B cell (primary cell): ENCODE results near the gene ZNF564. TPM values are rescaled to one million over a fixed set of nuclear protein-coding genes. Genes with fewer than 3 reads are reported as not detected.

ENCODE experiments used
- ATAC-seq: fragments of 200-7000 bp; cut with Tn5 transposase; one replicate; pipeline ENCODE4 v1.10.0; 2021; ENCODE audit warnings: low read depth, mild to moderate bottlenecking, moderate number of reproducible peaks, moderate library complexity
- CTCF ChIA-PET: fragments of 350-600 bp; sonication (Branson Sonifier 250); formaldehyde crosslinking; loops from one replicate; lab custom pipeline; 2021; ENCODE audit warnings: antibody characterized with exemption, inconsistent platforms; lab: Charles Lee
- POLR2A ChIA-PET: fragments of 350-600 bp; sonication (Branson Sonifier 250); formaldehyde crosslinking; loops from one replicate; lab custom pipeline; 2021; ENCODE audit warnings: antibody characterized with exemption; lab: Charles Lee
- DNase-seq: peaks from one replicate; pipeline ENCODE4 v3.0.0; 2013
- H2AFZ ChIP-seq: 2 replicates; pipeline ENCODE4 v1.6.1; 2012; ENCODE audit warnings: mild to moderate bottlenecking, low read depth, low read length; ENCODE audit not compliant: insufficient read depth, poor library complexity, severe bottlenecking
- H3K27ac ChIP-seq, 2 donors: 1 replicate in 1 of 2; 2 replicates in 1 of 2; pipeline ENCODE4 v1.5.1; 2012 to 2013; ENCODE audit warnings: low read length in 2 of 2, mild to moderate bottlenecking in 2 of 2, moderate library complexity in 1 of 2
- H3K27me3 ChIP-seq, 4 experiments: fragments of 200-600 bp in 1 of 4; sonication (generic) in 1 of 4; replicated peaks in 1 of 4; 1 replicate in 2 of 4; 2 replicates in 2 of 4; pipeline versions ENCODE4 v1.6.1 to v1.7.0; 2013 to 2016; ENCODE audit warnings: low read length in 3 of 4, mild to moderate bottlenecking in 2 of 4, mixed read lengths in 1 of 4, moderate library complexity in 1 of 4; ENCODE audit not compliant: insufficient read depth in 4 of 4, control insufficient read depth in 3 of 4; ENCODE audit errors: control extremely low read depth in 1 of 4
- H3K36me3 ChIP-seq, 2 experiments: replicated peaks in 1 of 2; 1 replicate in 1 of 2; 2 replicates in 1 of 2; pipeline versions ENCODE4 v1.6.1 to v1.7.1; 2013; ENCODE audit warnings: low read length in 1 of 2; ENCODE audit not compliant: insufficient read depth in 2 of 2, control insufficient read depth in 1 of 2; ENCODE audit errors: control extremely low read depth in 1 of 2, extremely low read depth in 1 of 2
- H3K4me1 ChIP-seq, 2 donors: fragments of 200-600 bp in 1 of 2; sonication (generic) in 1 of 2; 1 replicate in 1 of 2; 2 replicates in 1 of 2; pipeline versions ENCODE4 v1.5.1 to v1.6.1; 2013 to 2017; ENCODE audit warnings: low read length in 2 of 2; ENCODE audit not compliant: control insufficient read depth in 2 of 2, insufficient read depth in 2 of 2
- H3K4me2 ChIP-seq: replicated peaks from 2 replicates; pipeline ENCODE3; 2012; ENCODE audit warnings: mild to moderate bottlenecking, low read depth, low read length; ENCODE audit not compliant: poor library complexity, severe bottlenecking
- H3K4me3 ChIP-seq, 5 experiments: fragments of 200-600 bp in 1 of 5; sonication (generic) in 1 of 5; 1 replicate in 3 of 5; 2 replicates in 2 of 5; pipeline versions ENCODE4 v1.5.1 to v1.7.0; 2011 to 2016; ENCODE audit warnings: low read length in 4 of 5, mild to moderate bottlenecking in 4 of 5, low read depth in 2 of 5, control low read depth in 1 of 5, moderate library complexity in 1 of 5; ENCODE audit not compliant: insufficient read depth in 1 of 5; ENCODE audit errors: control extremely low read depth in 1 of 5, extremely low read depth in 1 of 5
- H3K79me2 ChIP-seq: fragments of 200-600 bp; sonication (generic); one replicate; pipeline ENCODE4 v1.6.0; 2016; ENCODE audit warnings: low read length; ENCODE audit not compliant: control insufficient read depth, insufficient read depth
- H3K9ac ChIP-seq: fragments of 200-600 bp; sonication (generic); 2 replicates; pipeline ENCODE4 v1.6.1; 2017; ENCODE audit warnings: mild to moderate bottlenecking, low read length, moderate library complexity
- H3K9me3 ChIP-seq, 3 donors: one replicate each; pipeline versions ENCODE4 v1.6.1 to v1.7.1; 2013; ENCODE audit warnings: low read length in 2 of 3; ENCODE audit not compliant: control insufficient read depth in 2 of 3, insufficient read depth in 1 of 3; ENCODE audit errors: control extremely low read depth in 1 of 3
- H4K20me1 ChIP-seq: 2 replicates; pipeline ENCODE4 v1.6.0; 2012; ENCODE audit warnings: mild to moderate bottlenecking, low read length; ENCODE audit not compliant: insufficient read depth, control insufficient read depth, poor library complexity, severe bottlenecking
- H3K27ac Mint-ChIP-seq: one replicate; pipeline ENCODE4 v1.8.0; 2021; ENCODE audit warnings: mixed read lengths
- H3K27me3 Mint-ChIP-seq: one replicate; pipeline ENCODE4 v1.8.0; 2021; ENCODE audit warnings: mixed read lengths
- H3K4me1 Mint-ChIP-seq: one replicate; pipeline ENCODE4 v1.8.0; 2021; ENCODE audit warnings: mixed read lengths
- H3K4me3 Mint-ChIP-seq: one replicate; pipeline ENCODE4 v1.8.0; 2021; ENCODE audit warnings: mixed read lengths
- H3K9me3 Mint-ChIP-seq: one replicate; pipeline ENCODE4 v1.8.0; 2022; ENCODE audit warnings: mixed read lengths; ENCODE audit not compliant: insufficient read depth
- EZH2 ChIP-seq: IDR thresholded peaks from 2 replicates; pipeline ENCODE4 v1.6.1; 2012; ENCODE audit warnings: borderline replicate concordance, low read depth, mild to moderate bottlenecking, moderate library complexity, low read length; ENCODE audit not compliant: insufficient read depth, poor library complexity, severe bottlenecking
- WGBS: methylation state at CpG from one replicate; pipeline ENCODE4 v1.1.5; 2013; ENCODE audit warnings: missing lambda C conversion rate; ENCODE audit not compliant: insufficient coverage; 5-methylcytosine and 5-hydroxymethylcytosine counted together
- intact Hi-C: fragments of 100-400 bp; cut with micrococcal nuclease; formaldehyde crosslinking; loops from one replicate; pipeline ENCODE4 v1.10.0; 2022
- polyA plus RNA-seq: library from polyadenylated mRNA; depleted of rRNA; stranded (reverse); fragments of >200 nt; gene quantifications from 2 replicates; pipeline ENCODE4 v1.2.3, GENCODE V29; 2012
- total RNA-seq, 2 donors: library from RNA; stranded (reverse); fragments of 120-200 nt in 1 of 2; gene quantifications; 1 replicate in 1 of 2; 2 replicates in 1 of 2; pipeline versions ENCODE4 v1.2.3 to v1.2.4, GENCODE V29; 2013 to 2022
- TF ChIP-seq, protein P1 (sequence below): fragments of 200-600 bp; IDR thresholded peaks from one replicate; pipeline ENCODE4 v1.8.0; 2022; ENCODE audit warnings: antibody characterized with exemption, mild to moderate bottlenecking

Gene ZNF564
- total and polyA plus RNA-seq, 2 donors (not counting 1 experiment from before 2014, with no cell fraction given) = 2.8 to 31.8 TPM

DNA sequence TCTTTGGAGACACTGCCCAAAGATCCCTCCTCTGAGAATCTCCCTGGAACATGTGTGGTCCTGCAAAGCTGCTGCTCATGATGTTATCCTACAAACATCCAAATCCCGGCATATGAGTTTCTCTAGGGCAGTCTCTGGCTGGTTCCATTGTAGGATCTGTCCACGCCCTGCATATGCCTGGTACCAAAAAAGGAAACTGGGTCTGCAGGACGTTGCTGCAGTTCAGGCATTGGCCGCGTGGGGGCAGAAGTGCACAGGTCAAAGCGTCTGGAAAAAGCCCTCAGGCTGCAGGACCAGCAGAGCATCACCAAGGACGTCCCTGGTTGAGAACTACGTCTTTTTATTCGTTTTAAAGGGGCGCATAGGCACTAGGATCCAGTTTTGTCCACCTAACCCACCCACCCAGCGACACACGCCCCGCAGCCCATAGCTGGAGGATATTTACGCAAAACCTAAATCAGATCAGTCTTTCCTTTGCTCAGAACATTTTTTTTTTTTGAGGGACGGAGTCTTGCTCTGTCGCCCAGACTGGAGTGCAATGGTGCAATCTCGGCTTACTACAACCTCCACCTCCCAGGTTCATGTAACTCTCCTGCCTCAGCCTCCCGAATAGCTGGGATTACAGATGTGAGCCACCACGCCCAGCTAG lies 12.9 kb upstream of the ZNF564 start:
- ChIA-PET POLR2A (interaction anchor here (0.7 kb wide), 2 partner anchors 11 to 102 kb away, joined by 3 read pairs; partner anchors contain the start of genes MAN2B1 and WDR83), CTCF (interaction anchor here (0.5 to 7.0 kb wide), 26 partner anchors 9 to 312 kb away, joined by 3 to 82 read pairs (median 4); partner anchors contain the start of genes ZNF490 and ZNF791)
- DNase-seq (peak; percentile 91), ATAC-seq (peak; percentile 100)
- Histone ChIP-seq H3K4me1 (peaks cover 0 to 7% of the 10 kb centered on the region in 2 donors), H3K27ac (no peak overlapping the region), H3K9me3 (no peaks in the 10 kb centered on the region), H3K9ac (no peak overlapping the region), H3K4me2 (peak overlapping the region; percentile 7), H4K20me1 (no peaks in the 10 kb centered on the region), H2AFZ (peak overlapping the region; percentile 20), H3K4me3 (no peak overlapping the region), H3K27me3 (no peaks in the 10 kb centered on the region), H3K36me3 (no peaks in the 10 kb centered on the region), H3K79me2 (no peaks in the 10 kb centered on the region)
- Mint-ChIP-seq H3K27me3 (no peaks in the 10 kb centered on the region), H3K27ac (peak overlapping the region; percentile 46), H3K4me1 (peaks cover 6% of the 10 kb centered on the region), H3K4me3 (peak overlapping the region; percentile 27), H3K9me3 (no peaks in the 10 kb centered on the region)
- intact Hi-C loops = loop anchor here (1.0 to 5.0 kb wide), 5 partner anchors 47 to 362 kb away; partner anchors contain the start of genes ZNF490 and ZNF791
- WGBS = 20% methylated on average over 13 of the region's 19 CpGs
- no peak for TF ChIP-seq EZH2
- TF ChIP-seq, protein P1, sequence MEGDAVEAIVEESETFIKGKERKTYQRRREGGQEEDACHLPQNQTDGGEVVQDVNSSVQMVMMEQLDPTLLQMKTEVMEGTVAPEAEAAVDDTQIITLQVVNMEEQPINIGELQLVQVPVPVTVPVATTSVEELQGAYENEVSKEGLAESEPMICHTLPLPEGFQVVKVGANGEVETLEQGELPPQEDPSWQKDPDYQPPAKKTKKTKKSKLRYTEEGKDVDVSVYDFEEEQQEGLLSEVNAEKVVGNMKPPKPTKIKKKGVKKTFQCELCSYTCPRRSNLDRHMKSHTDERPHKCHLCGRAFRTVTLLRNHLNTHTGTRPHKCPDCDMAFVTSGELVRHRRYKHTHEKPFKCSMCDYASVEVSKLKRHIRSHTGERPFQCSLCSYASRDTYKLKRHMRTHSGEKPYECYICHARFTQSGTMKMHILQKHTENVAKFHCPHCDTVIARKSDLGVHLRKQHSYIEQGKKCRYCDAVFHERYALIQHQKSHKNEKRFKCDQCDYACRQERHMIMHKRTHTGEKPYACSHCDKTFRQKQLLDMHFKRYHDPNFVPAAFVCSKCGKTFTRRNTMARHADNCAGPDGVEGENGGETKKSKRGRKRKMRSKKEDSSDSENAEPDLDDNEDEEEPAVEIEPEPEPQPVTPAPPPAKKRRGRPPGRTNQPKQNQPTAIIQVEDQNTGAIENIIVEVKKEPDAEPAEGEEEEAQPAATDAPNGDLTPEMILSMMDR = peak; percentile 96

DNA sequence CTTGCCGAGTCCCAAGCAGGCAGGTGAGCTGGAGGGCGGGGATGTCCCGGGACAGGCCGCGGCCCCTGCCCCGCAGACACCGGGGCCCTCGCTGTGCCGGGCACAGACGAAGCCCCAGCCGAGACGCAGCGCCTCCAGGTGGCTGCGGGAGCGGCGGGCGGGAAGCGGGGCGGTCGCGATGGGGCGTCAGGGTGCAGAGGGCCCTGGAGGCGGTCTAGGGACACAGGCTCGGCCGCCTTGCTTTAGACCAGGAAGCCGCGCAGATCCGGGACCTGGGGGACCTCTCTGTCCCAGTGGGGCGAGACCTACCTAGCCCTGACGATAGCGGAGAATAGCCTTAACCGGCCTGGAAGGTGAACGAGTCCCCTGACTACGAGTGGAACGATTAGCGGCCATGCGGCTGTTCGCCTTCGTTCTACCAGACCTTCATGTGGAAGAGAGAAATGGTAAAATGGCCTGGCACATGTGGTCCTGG lies 4.2 kb upstream of the ZNF564 start:
- peaks cover 9 to 13% of the 10 kb centered on the region in 2 donors for H3K4me1 ChIP-seq
- no peaks in the 10 kb centered on the region for H3K9me3 ChIP-seq
- H3K4me3 ChIP-seq = no peak overlapping the region
- H4K20me1 ChIP-seq = no peaks in the 10 kb centered on the region
- no peak overlapping the region for H3K27ac Mint-ChIP-seq
- no peaks in the 10 kb centered on the region for H3K27me3 ChIP-seq
- no peaks in the 10 kb centered on the region for H3K9me3 Mint-ChIP-seq
- ChIA-PET CTCF (no interaction called here), POLR2A (no interaction called here)
- H3K4me1 Mint-ChIP-seq = peaks cover 21% of the 10 kb centered on the region
- H2AFZ ChIP-seq = peak overlapping the region; percentile 32
- intact Hi-C loops = no loop called here
- H3K9ac ChIP-seq = no peak overlapping the region
- ATAC-seq = no peak
- H3K27me3 Mint-ChIP-seq = no peaks in the 10 kb centered on the region
- no peak overlapping the region for H3K27ac ChIP-seq
- peaks cover 15% of the 10 kb centered on the region for H3K79me2 ChIP-seq
- no peaks in the 10 kb centered on the region for H3K36me3 ChIP-seq
- TF ChIP-seq EZH2 = no peak
- TF ChIP-seq, protein P1 = no peak
- H3K4me2 ChIP-seq = no peak overlapping the region
- no peak for DNase-seq
- 58% methylated on average over 39 of the region's 39 CpGs for WGBS
- peak overlapping the region; percentile 18 for H3K4me3 Mint-ChIP-seq
